Measurements from ENCODE around the gene PCBP3.

Gene PCBP3

DNA sequence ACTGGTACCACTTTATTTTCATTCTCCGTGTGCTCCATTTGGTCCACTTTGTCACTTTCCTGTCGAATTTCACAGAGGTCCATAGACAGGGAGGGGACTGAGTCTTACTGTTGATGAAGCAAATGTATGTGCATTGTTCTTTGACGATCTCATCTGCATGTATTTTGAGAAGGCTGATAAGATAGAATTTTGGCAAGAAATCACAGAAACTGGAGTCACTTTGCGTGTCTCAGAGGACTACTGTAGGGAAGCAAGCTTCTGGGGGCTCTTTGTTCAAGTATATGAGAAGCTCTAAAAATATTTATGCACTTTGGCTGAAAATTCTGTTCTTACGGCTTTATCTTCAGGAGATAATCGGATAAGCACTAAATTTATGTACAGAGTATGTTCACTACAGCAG, 78.1 kb downstream of the PCBP3 start:
- H3K27ac ChIP-seq: no peak overlapping the region
- TF ChIP-seq ZFX (IDR thresholded peaks at IDR 0.05): no peak
- TF ChIP-seq, protein P1, sequence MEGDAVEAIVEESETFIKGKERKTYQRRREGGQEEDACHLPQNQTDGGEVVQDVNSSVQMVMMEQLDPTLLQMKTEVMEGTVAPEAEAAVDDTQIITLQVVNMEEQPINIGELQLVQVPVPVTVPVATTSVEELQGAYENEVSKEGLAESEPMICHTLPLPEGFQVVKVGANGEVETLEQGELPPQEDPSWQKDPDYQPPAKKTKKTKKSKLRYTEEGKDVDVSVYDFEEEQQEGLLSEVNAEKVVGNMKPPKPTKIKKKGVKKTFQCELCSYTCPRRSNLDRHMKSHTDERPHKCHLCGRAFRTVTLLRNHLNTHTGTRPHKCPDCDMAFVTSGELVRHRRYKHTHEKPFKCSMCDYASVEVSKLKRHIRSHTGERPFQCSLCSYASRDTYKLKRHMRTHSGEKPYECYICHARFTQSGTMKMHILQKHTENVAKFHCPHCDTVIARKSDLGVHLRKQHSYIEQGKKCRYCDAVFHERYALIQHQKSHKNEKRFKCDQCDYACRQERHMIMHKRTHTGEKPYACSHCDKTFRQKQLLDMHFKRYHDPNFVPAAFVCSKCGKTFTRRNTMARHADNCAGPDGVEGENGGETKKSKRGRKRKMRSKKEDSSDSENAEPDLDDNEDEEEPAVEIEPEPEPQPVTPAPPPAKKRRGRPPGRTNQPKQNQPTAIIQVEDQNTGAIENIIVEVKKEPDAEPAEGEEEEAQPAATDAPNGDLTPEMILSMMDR (conservative IDR thresholded peaks at IDR 0.05): no peak

DNA sequence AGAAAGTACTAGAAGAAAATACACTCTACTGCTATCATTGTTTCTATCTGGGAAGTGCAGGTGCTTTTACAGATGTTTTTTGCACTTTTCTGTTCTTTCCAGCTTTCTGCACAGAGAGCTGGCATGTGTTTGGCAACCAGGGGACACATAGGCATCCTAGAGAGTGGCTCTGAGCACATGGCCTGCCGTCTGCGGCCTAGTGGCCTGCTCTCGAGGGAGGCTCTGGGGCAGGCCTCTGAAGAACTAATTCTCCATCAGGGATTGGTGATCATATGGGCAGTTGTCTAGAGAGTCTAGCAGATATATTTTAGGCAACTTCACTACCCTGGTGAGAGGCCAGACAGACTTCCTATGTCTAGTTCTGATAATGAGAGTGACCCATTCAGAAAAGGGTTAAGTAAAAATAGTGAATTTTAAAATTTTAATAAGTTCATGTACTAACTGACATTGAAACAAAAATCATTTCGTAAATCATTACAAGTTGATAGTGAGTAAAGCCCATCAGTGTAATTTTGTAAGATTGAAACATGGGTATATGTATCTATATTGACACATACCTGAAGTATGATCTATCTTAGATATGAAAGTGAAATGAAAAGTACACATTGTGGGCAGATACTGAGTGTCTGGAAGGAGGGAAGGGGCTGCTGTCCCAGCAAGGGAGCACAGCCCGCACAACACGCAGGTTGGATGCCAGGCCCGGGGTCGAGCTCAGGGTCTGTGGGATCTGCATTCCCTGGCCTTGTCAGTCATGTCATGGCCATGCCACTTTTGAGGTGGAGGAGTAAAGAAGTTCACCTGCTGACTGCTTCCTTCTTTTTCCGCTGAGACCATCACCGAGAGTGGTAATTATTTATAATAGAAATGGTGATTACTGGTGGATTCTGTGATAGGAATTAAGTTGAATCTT, 79.8 kb downstream of the PCBP3 start:
- H3K27ac ChIP-seq: no peak overlapping the region
- no peak for TF ChIP-seq ZFX (IDR thresholded peaks at IDR 0.05)
- TF ChIP-seq, protein P1 (conservative IDR thresholded peaks at IDR 0.05): no peak

DNA sequence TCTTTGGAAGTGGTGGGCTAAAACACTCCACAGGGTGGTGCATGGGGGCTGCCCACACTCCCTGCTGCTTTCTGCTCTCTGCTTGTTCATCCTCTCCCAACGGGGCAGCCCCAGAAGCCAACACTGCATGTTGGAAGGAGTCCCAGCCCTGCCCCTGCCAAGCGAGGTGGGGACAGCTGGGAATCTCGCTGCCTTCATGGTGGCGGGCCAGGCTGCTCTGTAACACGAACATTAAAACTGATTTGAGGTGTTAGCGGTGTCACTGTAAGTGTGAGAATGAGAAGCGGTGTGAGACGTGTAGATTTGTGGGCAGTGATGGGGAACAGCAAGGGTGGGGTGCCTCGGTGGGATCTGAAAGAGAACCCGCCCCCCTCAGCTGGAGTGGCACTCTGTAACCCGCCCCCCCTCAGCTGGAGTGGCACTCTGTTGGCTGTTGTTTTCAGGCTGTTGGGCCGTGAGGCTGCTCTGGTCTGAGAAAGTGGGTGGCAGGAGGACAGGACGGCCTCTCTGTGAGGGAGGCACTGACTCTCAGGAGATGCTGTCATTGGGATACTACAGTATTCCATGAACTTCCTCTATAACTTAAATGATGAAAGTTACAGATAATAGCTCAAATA, 80.9 kb downstream of the PCBP3 start:
- TF ChIP-seq ZFX (IDR thresholded peaks at IDR 0.05): no peak
- TF ChIP-seq, protein P1 (conservative IDR thresholded peaks at IDR 0.05): no peak
- H3K27ac ChIP-seq: no peak overlapping the region

DNA sequence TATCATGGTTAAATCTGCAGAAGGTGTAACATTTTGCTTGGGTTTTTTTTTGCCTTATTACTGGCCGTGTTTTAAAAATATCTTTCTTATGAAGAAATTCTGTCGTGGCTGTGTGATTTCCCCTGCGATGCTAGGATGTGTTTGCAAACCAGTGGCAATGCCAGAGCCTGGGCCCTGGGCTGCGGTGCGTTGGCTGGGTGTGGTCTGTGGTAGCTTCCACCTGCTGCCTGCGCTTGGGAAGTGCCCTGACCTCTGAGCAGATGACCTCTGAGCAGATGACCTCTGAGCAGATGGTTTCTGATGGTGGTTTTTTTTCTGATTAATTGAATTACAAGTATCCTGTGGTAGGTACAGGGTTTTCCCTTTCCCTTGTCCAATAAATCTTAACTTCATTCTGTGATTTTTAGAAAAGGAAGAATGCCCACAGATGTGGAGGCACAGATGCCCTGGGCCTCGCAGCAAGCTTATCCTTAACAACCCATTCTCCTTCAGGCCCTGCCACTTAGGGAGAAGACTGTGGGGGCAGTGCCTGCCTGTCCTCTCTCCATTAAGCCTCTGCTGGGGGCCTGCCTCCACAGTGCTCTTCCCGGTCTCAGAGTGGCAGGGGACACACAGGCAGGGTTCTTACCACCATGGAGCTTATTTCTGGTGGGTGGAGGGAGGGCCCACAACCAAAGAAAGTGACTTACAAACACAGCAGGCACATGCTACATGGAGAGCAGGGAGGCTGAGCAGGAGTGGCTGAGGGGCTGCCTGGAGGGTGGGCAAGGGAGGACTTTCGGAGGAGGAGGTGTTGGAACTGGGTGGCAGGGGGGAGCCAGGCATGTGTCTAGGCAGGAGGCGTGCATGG, 81.7 kb downstream of the PCBP3 start:
- TF ChIP-seq, protein P1 (conservative IDR thresholded peaks at IDR 0.05): no peak
- TF ChIP-seq ZFX (IDR thresholded peaks at IDR 0.05): no peak
- no peak overlapping the region for H3K27ac ChIP-seq

DNA sequence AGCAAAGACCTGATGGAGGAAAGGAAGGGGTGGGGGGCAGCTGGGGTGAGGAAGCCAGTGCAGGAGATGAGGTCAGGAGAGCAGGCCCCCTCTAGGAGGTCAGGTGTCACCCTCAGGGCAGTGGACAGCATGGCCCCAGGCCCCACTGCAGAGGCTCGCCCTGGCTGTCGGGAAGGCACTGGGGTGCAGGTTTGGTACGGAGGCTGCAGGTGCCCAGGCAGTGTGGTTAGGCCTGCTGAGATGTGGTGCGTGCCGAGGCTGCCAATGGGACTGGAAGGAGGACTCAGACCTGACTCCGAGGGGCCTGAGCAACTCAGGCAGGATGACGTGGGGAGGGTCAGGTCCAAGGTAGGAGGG, 82.3 kb downstream of the PCBP3 start:
- TF ChIP-seq ZFX (IDR thresholded peaks at IDR 0.05): no peak
- TF ChIP-seq, protein P1 (conservative IDR thresholded peaks at IDR 0.05): no peak
- H3K27ac ChIP-seq: no peak overlapping the region

DNA sequence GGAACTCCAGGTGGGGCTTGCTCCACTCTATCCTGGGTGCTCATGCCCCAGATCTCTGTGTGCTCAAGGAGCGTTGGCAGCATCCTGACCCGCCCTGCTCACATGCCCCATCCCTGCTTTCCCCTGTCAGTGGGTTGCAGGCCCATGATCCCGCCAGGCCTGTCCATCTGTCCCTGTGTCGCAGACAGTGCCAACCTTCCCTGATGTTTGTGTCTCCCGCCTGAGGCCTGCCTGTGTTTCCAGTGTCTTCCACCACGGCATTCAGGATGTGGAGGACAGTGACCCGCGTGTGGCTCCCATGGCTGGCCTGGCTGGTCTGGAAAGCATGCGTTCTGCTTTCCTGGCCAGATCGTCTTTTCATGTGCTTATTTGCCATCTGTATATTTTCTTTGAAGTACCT, 82.9 kb downstream of the PCBP3 start:
- no peak for TF ChIP-seq ZFX (IDR thresholded peaks at IDR 0.05)
- TF ChIP-seq, protein P1 (conservative IDR thresholded peaks at IDR 0.05): no peak
- no peak overlapping the region for H3K27ac ChIP-seq

Measured in C4-2B (cell line).